HG03378 (cell line): Measurements from ENCODE around the gene CEPT1.
A peak's percentile ranks its signal among the peaks of the same experiment; 100 is the strongest.

ENCODE experiments used
- ATAC-seq: cut with Tn5 transposase; IDR thresholded peaks from one replicate; pipeline ENCODE4 v1.9.1; 2021; ENCODE audit warnings: mild to moderate bottlenecking, moderate library complexity; ENCODE audit not compliant: unreplicated experiment

CEPT1 gene

DNA sequence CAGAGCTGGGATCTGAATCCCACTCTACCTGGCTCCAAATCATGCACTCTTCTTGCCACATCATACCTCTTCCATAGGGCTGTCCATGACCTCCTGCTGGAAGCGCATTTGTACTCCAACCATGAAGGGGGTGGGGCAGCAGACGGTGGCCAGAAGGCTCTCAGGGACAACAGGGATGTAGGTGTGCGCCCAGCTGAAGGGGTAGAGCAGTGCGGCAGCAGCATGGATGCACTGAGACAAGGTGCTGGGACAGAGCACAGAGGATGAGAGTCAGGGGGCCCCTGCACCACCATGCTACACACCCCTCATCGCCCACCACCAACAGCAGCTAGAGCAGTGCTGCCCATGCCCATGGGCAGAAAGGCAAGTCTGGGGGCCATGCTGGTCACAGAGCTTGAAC lies 52.1 kb downstream of the CEPT1 start:
- ATAC-seq = no peak

DNA sequence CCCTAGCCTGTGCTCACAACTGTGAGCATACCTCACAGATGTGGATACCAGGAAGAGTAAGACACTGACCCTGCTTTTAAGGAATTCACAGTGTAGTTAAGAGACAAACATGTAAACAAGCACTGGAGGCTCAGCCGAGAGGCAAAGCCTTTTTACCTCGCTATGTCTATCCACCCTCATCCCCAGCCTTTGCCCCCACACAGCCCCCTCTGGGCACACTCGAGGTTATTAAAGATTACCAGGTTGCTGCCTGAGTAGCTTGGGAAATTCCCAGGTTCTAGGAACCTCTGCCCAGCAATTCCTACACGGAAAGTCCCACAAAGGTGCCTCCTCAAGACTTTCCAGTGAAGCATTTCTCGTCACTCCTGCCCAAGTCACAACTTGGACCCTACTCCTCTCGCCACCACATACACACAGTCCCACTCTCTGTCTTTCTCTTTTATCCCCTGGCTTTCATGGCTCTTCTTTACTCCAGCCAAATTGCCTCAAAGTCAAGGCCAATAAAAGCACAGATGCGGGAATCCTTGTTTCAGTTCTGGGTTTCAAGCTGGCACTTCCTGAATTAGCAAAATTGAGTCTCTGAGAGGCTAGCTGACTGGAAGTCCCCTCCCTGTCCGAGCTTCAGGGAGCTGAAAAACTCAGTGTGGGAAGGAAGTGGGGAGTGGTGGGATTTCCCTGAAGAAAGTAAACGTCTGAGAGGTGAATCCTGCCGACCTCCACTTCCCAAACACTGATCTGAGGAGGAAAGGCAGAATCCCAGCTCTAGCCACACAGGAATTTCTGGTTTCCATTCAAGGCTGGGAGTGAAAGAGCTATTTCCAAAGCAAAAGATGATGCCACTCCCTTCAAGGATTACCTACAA lies 52.9 kb downstream of the CEPT1 start:
- no peak for ATAC-seq

DNA sequence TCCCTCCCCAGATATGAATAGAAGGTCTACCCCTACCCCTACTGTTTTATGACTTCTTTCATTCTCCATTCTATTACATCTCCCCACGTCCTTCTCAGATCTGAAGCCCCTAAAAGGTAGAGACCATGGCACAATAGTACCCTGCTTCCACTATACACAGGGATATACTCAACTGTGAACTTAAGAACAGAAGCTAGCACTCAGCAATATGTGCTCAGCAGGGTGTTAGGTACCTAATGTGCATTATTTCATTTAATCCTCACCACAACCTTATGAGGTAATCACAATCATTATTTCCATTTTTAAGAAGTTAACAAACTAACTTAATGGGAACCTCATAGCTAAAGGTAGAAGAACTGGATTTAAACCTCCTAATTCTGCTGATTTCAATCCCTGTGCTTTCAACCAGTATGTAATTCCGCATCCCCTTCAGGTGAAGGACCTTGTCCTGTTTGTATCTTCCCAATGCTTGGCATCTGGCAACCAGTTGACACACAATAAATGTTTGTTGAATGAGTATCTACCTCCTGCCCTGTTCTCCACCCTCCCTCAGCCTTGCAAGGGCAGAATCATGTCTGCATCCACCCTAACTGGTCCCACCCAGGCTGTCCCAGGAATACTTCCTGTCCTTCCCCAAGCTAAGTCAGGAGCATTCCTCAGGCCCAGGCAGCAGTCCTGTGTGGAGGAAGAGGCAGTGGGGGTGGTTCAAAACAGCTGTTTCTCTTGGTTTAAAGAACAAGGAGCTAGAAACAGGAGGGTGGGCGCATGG lies 53.9 kb downstream of the CEPT1 start:
- ATAC-seq = no peak

DNA sequence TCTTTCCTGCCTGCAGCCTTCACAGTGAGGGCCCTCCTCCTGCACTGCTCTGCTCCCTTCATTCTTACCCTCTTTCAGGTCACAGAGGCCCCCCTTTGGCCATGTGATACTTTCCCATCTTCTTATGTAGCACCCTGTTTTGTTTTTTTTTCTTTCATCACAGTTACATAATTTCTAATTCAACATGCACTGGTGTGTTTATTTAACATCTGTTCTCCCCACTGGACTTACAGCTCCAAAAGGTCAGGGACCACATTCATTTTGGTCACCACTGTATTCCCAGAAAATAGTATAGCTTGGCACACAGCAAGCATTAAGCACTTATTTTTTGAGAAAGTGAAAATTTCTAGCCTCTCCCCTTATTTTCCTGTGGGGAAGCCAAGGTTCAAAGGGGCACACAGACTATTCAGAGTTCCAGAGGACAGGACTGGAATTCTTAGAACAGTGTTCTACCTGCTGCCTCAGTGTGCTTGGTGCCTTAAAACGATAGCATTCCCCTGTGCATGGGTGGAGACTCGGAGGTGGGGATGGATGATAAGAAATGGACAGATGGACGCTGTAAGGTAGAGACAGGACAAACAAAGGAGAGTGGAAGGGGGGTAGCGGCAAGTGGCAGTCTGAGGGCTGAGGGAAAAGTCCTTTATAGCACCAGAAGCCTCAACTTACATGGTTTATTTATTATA lies 55.1 kb downstream of the CEPT1 start:
- ATAC-seq = no peak

DNA sequence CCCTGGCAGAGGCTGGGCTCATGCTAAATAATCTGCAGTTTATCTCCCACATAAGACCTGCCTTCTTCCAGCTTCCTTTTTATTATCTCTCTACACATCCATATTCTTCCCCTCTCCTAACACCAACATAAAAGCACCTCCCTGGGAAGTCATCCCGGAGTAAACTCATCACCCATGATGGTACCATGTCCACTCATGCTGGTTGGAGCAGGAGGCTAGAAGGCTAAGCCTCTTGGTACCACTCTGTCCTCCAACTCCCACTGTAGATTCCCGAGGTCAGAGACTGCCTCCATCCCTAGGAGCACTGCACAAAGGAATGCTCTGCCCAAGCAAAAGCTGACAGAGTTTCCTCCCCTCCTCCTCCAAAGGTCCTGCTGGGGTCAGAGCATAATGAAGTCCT lies 56.2 kb downstream of the CEPT1 start:
- ATAC-seq = no peak

DNA sequence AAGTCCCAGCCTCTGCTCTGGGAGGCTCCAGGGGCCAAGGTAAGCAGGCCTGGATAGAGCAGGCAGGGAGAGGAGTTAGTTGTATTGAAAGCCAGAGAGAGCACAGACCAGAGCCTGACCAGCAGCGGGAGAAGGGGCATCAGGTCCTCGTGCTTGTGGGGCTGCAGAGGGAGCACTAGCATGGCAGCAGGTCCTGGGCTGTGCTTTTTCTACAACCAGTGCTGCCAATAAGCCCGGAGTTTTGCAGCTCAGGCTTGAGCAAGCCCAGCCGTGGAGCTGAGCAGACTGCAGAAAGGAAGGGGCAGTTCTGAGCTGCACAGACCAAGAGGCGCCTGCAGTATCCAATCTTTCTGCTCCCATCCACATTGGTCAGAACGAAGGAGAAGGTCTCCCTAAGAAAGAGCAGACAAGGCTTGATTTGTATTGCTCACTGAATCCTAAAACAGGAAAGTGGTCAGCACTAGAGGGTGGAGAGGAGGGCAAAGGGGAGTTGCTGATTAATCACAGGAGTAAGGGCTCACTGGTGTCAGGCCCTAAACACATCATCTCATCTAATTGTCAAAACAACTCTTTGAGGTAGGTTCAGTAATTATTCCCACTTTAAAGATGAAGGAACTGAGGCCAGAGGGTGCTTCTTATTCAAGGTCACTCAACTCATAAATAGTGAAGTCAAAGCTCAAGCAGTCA lies 57.7 kb downstream of the CEPT1 start:
- ATAC-seq = no peak

DNA sequence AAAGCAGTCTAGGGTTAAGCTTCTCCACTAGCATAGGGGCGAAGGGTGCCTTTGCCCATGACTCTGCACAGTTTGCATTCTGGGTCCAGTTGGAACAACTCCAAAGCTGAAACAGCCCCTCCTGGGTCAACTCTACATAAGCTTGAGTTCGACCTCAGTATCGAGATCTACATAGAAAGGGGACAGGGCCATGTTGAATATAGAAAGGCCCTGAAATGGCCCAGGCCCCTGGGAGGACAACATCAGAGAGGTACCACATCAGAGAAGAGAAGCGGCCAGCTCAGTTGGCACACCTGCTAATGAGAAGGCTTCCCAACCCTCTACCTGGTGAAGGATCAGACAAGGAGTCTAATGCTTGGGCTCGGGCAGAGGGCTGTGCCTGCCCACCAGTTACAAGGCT lies 58.8 kb downstream of the CEPT1 start:
- ATAC-seq = no peak

DNA sequence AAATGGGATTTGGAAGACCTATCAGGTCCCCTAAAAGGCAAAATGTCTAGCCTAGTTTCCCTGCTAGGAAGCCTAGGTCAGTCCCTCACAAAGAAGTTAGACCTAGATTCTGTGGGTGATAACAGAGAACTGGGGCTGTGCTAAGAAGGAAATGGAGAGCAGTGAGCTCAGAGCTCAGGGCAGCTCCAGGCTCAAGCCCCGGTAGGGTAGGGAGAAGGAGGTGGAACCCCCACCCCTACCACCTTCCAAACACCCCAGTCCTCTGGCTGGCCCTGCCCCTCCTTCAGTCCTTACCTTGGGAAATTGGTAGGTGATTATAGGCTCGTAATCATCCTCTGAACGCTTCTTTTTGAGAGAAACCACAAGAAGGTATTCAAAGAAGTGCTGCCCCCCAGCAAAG lies 59.3 kb downstream of the CEPT1 start:
- no peak for ATAC-seq

DNA sequence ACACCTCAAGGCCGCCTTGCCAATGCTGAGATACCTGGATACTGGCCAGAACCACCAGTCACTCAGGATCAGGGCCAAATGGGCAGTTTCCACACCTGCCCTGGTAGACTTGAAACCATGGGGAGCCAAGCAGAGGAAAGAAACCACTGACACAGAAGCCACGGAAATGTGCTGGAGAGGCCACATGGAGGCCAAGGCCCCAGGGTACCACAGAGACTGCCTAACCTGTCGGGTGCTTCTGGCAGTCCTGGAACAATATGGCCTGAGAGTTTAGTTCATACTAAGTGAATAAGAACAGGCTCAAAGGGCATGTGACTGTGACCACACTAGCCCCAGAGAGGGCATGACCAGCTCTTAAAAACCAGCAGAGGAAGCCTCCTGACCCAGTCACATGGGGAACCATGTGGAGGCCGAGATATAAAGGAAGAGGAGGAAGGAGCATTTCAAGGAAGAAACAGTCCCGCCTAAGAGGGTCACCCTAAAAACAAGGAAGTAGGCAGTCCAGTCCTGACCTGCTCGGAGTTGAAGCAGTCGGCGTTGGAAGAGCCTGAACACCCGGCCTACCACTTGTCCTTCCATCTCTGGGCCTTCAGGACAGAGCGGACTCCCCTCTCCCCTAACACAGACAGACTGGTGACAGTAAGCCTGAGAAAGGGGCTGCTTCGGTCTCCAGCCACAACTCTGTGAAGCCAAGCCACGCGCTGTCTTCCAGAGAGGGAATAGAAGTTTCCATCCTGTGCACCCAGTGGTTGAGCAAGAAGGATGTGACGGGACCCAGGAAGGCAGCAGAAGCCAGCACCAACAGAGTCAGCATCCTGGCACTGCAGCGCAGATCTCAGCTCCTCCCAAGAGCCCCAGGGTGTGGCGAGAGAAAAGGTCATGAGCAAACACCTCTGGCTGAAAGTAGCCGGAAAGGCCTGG lies 60.1 kb downstream of the CEPT1 start, which contains the start of gene DENND2D:
DENND2D (minus strand) TSS at position 766 of the 921 bp plus-strand sequence; CDS start at position 579, 187 bp downstream.
- no peak for ATAC-seq

DNA sequence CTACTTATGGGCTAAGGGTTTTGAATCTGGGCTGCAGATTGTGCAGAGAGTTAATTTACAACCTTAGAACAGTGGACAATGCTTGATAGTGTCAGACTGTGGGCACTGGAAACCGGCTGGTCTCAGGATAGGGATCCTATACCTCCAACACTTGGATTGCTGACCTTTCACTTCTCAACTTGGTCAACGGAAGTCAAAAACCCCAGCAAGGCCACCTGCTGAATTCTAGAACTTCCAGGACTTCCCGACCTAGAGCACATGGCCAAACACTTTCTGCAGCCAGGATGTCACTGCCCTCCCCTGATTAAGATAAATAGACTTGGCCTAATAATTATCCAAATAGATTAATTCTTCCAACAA lies 60.8 kb downstream of the CEPT1 start:
- ATAC-seq = no peak

DNA sequence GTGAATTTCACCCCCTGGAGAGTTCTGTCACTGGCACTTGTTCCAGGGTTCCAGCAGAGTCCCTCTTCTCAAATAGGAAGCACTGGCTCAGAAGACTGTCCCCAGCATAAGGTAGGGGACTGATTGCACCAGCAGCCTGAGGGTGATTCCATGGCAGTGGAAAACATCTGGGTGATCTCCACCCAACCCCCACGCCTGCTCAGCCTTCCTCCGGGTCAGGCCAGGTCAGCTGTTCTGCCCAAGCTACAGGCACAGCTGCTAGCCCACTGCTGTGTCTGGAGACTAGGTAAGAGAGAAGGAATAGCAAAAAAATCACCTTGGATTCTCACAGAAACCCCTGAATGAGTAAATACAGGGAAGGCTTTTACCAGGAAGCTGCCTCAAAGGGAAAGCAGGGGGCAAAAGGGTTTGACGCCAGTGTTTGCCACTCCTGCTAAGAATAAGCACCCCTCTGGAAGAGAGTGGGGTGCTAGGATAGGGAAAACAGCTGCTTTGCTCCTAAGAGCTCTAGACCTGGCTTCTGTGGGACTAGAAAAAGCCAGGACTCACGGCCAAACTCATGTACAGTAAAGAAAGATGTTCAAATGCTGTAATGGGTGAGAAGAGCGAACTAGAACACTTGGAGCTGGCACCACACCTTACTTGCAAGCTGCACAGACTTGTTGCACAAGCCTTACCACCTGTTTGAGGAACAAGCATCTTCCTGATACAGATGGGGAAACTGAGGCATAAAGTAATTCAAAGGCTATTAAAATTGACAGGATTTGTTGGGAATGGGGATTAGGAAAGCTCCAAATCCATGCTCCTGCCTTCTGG lies 61.5 kb downstream of the CEPT1 start:
- no peak for ATAC-seq

DNA sequence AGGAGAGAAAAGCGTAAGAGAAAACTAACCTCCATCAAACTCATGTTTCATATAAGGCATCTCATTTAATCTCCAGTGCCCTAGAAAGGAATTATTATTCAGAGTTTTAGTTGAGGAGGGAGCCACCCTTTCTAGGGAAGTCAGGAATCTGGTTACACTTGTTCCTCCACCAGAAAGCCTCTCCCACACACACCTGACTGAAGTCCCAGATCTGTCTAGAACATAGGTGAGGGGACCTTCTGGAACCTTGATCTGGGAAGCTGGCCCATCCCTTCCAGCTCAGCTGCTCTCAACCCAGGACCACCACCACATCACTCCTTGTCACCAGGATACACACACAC lies 62.3 kb downstream of the CEPT1 start:
- ATAC-seq = no peak

DNA sequence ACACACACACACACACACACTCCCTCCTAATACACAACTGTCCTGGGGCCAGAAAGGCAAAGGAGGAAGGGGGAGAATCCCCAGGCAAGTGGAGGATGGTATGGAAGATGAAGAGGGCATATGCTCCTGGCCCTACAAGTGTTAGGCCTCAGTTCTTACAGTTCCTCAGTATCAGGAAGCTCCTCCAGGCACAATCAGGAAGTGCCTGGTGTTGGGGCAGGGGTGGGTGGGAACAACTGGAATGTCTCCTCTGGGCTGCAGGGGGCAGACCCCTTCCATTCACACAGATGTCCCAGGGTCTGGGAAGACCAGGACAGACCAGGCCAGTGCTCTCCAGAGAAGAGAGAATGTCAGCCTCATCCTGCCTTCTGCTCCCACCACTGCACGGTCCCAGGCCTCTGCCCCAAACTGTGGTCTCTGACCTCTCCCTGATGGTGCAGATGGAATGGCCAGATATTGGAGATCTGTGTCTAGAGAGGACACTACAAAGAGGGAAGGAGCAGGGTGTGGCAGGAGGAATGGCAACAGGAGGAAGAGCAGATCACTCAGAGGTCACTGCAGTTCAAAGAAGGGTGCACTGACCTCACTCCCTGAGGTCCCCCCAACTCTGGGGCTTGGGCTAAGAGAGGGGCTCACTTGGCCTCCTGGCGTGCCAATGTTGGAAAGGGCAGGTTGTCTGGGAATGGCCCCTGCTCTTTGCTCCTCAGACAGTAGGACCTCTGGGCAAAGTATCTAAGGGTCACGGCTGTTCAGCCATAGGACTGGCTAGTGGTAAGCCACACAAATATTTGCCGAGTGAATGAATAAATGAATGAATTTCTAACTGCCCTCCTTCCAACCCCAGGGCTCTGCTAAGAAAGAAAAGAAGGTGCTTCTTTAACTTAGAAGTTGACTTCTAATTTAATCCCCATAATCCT lies 62.9 kb downstream of the CEPT1 start:
- no peak for ATAC-seq

DNA sequence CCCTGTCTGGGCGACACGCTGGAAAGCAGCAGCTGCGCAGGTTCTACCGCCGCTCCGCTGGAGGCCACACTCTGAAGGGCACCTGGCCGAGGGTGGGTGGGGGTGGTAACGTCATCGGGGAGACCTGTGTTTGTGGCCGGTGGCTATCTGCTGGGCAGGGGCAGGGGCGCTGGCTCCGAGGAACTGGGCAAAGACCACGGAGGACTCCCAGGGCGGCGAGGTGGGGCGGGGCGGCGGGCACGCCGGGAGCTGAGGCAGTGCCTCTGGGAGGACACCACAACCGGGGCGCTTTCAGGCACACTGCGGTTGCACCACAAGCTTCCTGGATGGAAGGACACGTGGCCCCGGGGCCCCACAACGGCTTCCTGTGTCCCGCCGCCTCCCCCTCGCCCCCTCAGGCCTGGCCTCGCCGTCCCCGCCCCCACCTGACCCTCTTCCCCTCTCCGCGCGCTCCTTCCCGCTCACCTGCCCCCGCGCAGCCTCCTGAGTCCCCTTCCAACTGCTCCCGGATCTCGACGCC lies 63.7 kb downstream of the CEPT1 start:
- peak; percentile 38 for ATAC-seq

DNA sequence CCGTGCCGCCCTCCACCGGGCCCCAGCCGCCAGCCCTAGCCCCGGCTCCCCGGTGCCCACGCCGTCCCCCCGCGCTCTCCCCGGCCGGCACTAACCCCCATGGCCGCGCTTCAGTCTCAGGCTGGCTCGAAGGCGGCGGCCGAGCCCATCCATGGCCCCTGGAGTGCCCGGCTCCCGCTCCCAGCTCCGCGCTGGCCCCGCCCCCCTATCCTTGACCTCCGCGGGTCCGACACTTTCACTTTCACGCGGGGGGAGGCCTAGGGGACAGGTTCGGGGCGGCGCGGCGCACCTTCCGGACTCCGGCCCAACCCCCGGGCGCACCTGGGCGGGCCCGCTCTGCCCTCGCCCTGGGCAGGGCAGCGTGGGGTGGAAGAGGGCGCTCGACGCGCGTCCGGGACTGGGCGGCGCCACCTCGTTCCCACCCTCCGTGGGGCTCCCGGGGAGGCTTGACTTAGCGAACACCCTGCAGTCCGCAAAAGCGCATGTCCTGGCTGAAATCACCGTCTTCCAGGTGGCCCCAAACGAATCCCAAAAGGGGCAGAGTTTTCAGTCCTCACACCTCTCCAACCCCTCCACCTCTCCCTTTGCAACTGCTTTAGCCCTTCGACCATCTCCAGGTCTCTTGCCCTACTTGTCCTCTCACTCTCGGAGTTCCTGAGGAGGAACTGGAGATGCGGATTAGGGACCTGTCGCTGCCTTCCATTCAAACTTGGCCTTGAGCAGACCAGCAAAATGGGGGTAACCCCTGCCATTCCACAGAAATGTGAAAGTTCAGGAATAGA lies 64.4 kb downstream of the CEPT1 start:
- peak; percentile 31 for ATAC-seq

DNA sequence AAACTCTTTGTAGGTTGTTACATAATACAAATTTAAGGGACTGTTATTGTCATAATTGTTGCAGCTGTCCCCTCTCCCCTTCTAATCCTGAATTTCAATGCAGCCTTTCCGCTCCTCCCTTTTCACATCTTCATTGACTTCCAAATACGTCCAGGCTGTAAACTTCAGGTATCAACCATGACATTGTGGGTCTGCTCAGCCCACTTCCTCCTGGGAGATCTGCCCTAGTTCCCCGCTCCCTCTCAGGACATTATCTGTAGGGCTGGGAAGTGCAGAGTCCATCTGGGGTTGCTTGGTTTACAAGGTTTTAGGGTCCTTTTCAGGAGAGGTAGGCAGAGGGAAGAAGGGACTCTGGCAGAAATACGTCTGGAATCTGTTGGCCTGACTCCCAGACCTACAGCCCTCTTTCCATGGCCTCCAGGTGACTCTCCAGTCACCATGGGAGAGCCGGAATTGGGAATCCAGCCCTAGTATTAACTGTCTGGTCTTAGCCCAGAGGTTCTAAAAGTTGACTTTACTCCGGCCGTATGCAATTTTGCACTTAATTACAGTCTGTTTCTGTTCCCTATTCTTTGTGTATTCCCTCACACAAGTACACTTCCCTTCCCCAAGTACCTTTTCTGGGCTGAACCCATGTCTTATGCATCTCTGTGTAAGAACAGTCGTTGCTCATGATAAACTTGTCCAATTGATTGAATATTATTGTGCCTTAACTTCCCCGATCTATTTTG lies 65.1 kb downstream of the CEPT1 start:
- ATAC-seq = no peak

DNA sequence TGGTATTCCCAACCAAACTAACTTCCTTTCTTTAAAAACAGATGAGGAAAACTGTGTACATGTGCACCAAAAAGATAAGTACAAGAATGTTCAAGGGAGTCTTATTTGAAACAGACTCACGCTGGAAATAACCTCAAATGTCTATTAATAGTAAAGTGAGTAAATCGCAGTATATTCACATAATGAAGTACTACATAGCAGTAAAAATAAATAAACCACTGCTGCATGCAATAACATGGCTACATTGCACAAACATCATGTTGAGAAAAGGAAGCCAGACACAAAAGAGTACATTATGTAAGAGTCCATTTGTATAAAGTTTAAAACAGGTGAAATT lies 65.7 kb downstream of the CEPT1 start:
- no peak for ATAC-seq
